Smooth muscle cell (in vitro differentiated cells): ENCODE measurements around the gene NFIA. TPM values are rescaled to one million over a fixed set of nuclear protein-coding genes. Genes with fewer than 3 reads are reported as not detected.

Experiments used
- DNase-seq: peaks from one replicate; lab custom pipeline; 2025; ENCODE audit not compliant: unreplicated experiment; lab: John Stamatoyannopoulos, UW
- H2AFZ ChIP-seq: fragments of 200-600 bp; sonication (generic); 2 replicates; pipeline ENCODE4 v1.6.0; 2016; ENCODE audit warnings: antibody characterized with exemption, low read depth, mild to moderate bottlenecking
- H3F3A ChIP-seq: fragments of 200-600 bp; sonication (generic); 2 replicates; pipeline ENCODE4 v1.6.0; 2017; ENCODE audit warnings: antibody characterized with exemption, low read depth
- H3K27ac ChIP-seq: fragments of 200-600 bp; sonication (generic); 2 replicates; pipeline ENCODE4 v1.5.1; 2016; ENCODE audit warnings: low read depth, mild to moderate bottlenecking
- H3K27me3 ChIP-seq: fragments of 200-600 bp; sonication (generic); 2 replicates; pipeline ENCODE4 v1.6.1; 2016; ENCODE audit warnings: low read depth, mild to moderate bottlenecking
- H3K36me3 ChIP-seq: fragments of 200-600 bp; sonication (generic); 2 replicates; pipeline ENCODE4 v1.5.1; 2016; ENCODE audit warnings: low read depth
- H3K4me1 ChIP-seq: fragments of 200-600 bp; sonication (generic); 2 replicates; pipeline ENCODE4 v1.5.1; 2016; ENCODE audit warnings: low read depth
- H3K4me2 ChIP-seq: fragments of 200-600 bp; sonication (generic); 2 replicates; pipeline ENCODE4 v1.6.0; 2016; ENCODE audit warnings: mild to moderate bottlenecking
- H3K4me3 ChIP-seq: fragments of 200-600 bp; sonication (generic); 2 replicates; pipeline ENCODE4 v1.5.1; 2016; ENCODE audit warnings: mild to moderate bottlenecking
- H3K79me2 ChIP-seq: fragments of 200-600 bp; sonication (generic); 2 replicates; pipeline ENCODE4 v1.6.0; 2016; ENCODE audit warnings: low read depth, mild to moderate bottlenecking
- H3K9ac ChIP-seq: fragments of 200-600 bp; sonication (generic); 2 replicates; pipeline ENCODE4 v1.6.0; 2016; ENCODE audit warnings: low read depth
- H3K9me3 ChIP-seq: fragments of 200-600 bp; sonication (generic); replicated peaks from 2 replicates; pipeline ENCODE4 v1.5.1; 2016; ENCODE audit warnings: low read depth
- H4K20me1 ChIP-seq: fragments of 200-600 bp; sonication (generic); 2 replicates; pipeline ENCODE4 v1.6.0; 2016; ENCODE audit warnings: low read depth
- WGBS: methylation state at CpG from one replicate; pipeline ENCODE4 v1.1.7; 2016; ENCODE audit warnings: low lambda C conversion rate; 5-methylcytosine and 5-hydroxymethylcytosine counted together
- polyA plus RNA-seq: library from polyadenylated mRNA; unstranded; fragments of >200 nt; fragmentation: Nextera tagmentation; extraction: Ambion mirVana; gene quantifications from 2 replicates; pipeline ENCODE4 v1.2.1, GENCODE V29; 2016
- total RNA-seq: library from RNA; depleted of rRNA; stranded (reverse); fragments of >200 nt; gene quantifications from 2 replicates; pipeline ENCODE4 v1.2.3, GENCODE V29; 2014
- TF ChIP-seq, protein P1 (sequence below): fragments of 200-600 bp; sonication (generic); IDR thresholded peaks from 2 replicates; pipeline ENCODE4 v1.5.1; 2017; ENCODE audit warnings: borderline replicate concordance, mild to moderate bottlenecking, antibody characterized with exemption; ENCODE audit not compliant: insufficient read depth, poor library complexity, severe bottlenecking

Gene NFIA
- total and polyA plus RNA-seq, 2 experiments from 2014 or later, result 5.0 to 6.2 TPM

GRCh38 chr1:61378494-61379180 lies 296.3 kb downstream of the NFIA start:
- Histone ChIP-seq H3K4me1 (no peaks in the 10 kb centered on the region), H3K27me3 (no peaks in the 10 kb centered on the region), H3K79me2 (no peaks in the 10 kb centered on the region), H3F3A (no peaks in the 10 kb centered on the region), H4K20me1 (no peaks in the 10 kb centered on the region), H3K36me3 (no peaks in the 10 kb centered on the region), H3K4me3 (no peak overlapping the region), H3K4me2 (no peak overlapping the region), H3K27ac (no peak overlapping the region), H2AFZ (no peak overlapping the region), H3K9me3 (no peaks in the 10 kb centered on the region), H3K9ac (no peak overlapping the region)
- DNase-seq, result no peak
- 80% methylated on average over 4 of the region's 4 CpGs for WGBS
- TF ChIP-seq, protein P1, sequence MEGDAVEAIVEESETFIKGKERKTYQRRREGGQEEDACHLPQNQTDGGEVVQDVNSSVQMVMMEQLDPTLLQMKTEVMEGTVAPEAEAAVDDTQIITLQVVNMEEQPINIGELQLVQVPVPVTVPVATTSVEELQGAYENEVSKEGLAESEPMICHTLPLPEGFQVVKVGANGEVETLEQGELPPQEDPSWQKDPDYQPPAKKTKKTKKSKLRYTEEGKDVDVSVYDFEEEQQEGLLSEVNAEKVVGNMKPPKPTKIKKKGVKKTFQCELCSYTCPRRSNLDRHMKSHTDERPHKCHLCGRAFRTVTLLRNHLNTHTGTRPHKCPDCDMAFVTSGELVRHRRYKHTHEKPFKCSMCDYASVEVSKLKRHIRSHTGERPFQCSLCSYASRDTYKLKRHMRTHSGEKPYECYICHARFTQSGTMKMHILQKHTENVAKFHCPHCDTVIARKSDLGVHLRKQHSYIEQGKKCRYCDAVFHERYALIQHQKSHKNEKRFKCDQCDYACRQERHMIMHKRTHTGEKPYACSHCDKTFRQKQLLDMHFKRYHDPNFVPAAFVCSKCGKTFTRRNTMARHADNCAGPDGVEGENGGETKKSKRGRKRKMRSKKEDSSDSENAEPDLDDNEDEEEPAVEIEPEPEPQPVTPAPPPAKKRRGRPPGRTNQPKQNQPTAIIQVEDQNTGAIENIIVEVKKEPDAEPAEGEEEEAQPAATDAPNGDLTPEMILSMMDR, result no peak

- TF ChIP-seq, protein P1, result no peak
- H2AFZ ChIP-seq, result no peak overlapping the region
- DNase-seq, result no peak
- H3K4me1 ChIP-seq, result no peaks in the 10 kb centered on the region
- H3F3A ChIP-seq, result no peaks in the 10 kb centered on the region
- no peak overlapping the region for H3K9ac ChIP-seq
- H3K36me3 ChIP-seq, result no peaks in the 10 kb centered on the region
- no peaks in the 10 kb centered on the region for H3K79me2 ChIP-seq
- H4K20me1 ChIP-seq, result no peaks in the 10 kb centered on the region
- H3K27ac ChIP-seq, result no peak overlapping the region
- no peaks in the 10 kb centered on the region for H3K27me3 ChIP-seq
- H3K9me3 ChIP-seq, result no peaks in the 10 kb centered on the region
- H3K4me3 ChIP-seq, result no peak overlapping the region
- no peak overlapping the region for H3K4me2 ChIP-seq
- WGBS, result 93% methylated on average over 2 of the region's 2 CpGs
These were observed 297.3 kb downstream of the NFIA start for GRCh38 chr1:61379693-61380092.

- Histone ChIP-seq H3K79me2 (no peaks in the 10 kb centered on the region), H3K9ac (no peak overlapping the region), H3K36me3 (no peaks in the 10 kb centered on the region), H3K4me1 (no peaks in the 10 kb centered on the region), H3K9me3 (no peaks in the 10 kb centered on the region), H3K4me3 (no peak overlapping the region), H3K27ac (no peak overlapping the region), H4K20me1 (no peaks in the 10 kb centered on the region), H3F3A (no peaks in the 10 kb centered on the region), H3K27me3 (no peaks in the 10 kb centered on the region), H3K4me2 (no peak overlapping the region), H2AFZ (no peak overlapping the region)
- TF ChIP-seq, protein P1, result no peak
- 94% methylated on average over 3 of the region's 3 CpGs for WGBS
- DNase-seq, result no peak
These were observed 298.2 kb downstream of the NFIA start for GRCh38 chr1:61380561-61380960.

GRCh38 chr1:61386323-61386722 lies 304.0 kb downstream of the NFIA start:
- H2AFZ ChIP-seq, result no peak overlapping the region
- 93% methylated on average over 3 of the region's 3 CpGs for WGBS
- no peak overlapping the region for H3K4me2 ChIP-seq
- no peaks in the 10 kb centered on the region for H3F3A ChIP-seq
- H3K27ac ChIP-seq, result no peak overlapping the region
- no peaks in the 10 kb centered on the region for H4K20me1 ChIP-seq
- H3K9me3 ChIP-seq, result no peaks in the 10 kb centered on the region
- no peaks in the 10 kb centered on the region for H3K79me2 ChIP-seq
- TF ChIP-seq, protein P1, result no peak
- no peaks in the 10 kb centered on the region for H3K27me3 ChIP-seq
- H3K36me3 ChIP-seq, result peaks cover 5% of the 10 kb centered on the region
- no peaks in the 10 kb centered on the region for H3K4me1 ChIP-seq
- no peak for DNase-seq
- H3K9ac ChIP-seq, result no peak overlapping the region
- no peak overlapping the region for H3K4me3 ChIP-seq
